ENCODE results near the gene FSD2.

GRCh38 chr15:82715003-82715402 is 90.9 kb downstream of the FSD2 start:
- TF ChIP-seq GATA2 (IDR thresholded peaks at IDR 0.05; ENCODE audit: low read depth, low read length) (no peak), GATA3 (IDR thresholded peaks at IDR 0.05; ENCODE audit: low read depth, low read length) (no peak)

All from SH-SY5Y (cell line).